ENCODE results near the gene FOXN3.
"Not testable (repeated sequence)": the region's sequence is repeated elsewhere in the genome, so short reads cannot be mapped to it uniquely, and the experiment has no call there.

The FOXN3 gene

DNA sequence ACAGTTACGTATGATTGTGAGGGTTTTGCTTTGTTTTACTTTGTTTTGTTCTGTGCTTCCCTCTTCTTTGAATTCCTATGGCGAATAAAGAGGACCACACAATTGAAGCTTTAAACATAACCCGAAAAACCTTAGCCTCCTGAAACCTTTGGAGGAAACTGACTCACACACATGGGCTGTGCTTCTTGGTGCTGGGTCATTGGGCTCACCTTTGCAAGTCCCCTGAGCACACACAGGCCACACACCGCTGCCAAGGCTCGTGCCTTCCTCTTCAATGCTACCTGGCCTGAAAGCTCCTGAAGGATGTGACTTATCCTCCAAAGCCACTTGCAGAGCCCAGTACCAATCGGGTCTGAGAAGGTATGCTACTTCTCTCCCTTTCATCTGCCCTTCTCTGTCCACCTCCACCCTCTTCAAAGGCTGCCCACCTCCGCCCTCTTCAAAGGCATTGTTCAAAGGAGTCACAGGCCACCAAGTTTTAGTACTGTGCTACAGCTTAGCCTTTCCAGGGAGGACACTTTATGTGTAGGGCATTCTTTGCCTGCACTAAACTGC, 114.6 kb downstream of the FOXN3 start:
- DNase-seq (ENCODE audit: low spot score) = no peak

- no peak for DNase-seq (ENCODE audit: low spot score)
Measured at GRCh38 chr14:89299587-89299986, 117.4 kb downstream of the FOXN3 start.

GRCh38 chr14:89298056-89298834, 118.8 kb downstream of the FOXN3 start:
- no peak for DNase-seq (ENCODE audit: low spot score)

GRCh38 chr14:89296281-89296745, 120.7 kb downstream of the FOXN3 start:
- no peak for DNase-seq (ENCODE audit: low spot score)

DNA sequence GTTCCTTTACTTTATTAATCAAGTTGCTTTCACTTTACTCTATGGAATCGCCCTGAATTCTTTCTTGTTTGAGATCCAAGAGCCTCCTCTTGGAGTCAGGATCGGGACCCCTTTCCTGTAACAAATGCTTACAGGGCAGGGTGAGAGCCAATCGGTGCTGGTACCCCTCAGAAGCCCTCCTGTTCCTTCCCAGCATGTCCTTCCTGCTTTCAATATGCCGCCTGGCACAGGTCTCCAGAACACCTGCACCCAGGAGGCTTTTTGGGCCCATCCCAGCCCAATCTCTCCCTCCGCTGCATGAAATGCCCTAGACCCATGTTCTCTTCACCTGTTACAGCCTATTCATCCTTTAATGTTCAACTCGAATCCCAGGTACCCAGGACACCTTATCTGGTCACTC, 122.2 kb downstream of the FOXN3 start:
- DNase-seq (ENCODE audit: low spot score) = no peak

DNA sequence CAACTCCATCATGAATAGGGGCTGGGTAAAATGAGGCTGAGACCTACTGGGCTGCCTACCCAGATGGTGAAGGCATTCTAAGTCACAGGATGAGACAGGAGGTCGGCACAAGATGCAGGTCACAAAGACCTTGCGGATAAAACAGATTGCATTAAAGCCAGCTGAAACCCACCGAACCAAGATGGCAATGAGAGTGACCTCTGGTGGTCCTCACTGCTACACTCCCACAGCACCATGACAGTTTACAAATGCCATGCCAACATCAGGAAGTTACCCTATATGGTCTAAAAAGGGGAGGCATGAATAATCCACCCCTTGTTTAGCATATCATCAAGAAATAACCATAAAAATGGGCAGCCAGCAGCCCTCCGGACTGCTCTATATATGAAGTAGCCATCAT, 122.6 kb downstream of the FOXN3 start:
- not testable (repeated sequence) for DNase-seq (ENCODE audit: low spot score)

GRCh38 chr14:89294060-89294459, 123.0 kb downstream of the FOXN3 start:
- no peak for DNase-seq (ENCODE audit: low spot score)

DNA sequence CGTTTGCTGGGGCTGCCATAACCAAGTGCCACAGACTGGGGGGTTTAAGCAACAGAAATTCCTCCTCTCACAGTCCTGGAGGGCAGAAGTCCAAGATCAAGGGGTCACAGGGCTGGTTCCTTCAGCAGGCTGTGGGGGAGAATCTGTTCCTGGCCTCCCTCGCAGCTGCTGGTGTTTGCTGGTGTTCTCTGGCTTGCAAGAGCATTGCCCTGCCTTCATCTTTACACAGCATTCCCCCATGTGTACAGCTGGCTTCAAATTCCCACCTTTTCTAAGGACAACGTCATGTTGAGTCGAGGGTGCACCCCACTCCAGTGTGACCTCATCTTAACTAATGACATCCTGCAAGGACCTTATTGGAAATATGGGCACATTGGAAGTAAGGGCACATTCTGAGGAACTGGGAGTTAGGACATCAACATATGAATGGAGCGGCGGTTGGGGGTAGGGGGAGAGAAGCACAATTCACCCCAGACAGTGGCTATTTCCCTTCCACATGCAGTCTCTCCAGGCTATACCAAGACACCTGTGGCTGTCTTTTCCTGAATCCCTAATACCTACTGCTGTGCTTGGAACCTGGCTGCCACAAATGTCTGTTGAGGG, 123.6 kb downstream of the FOXN3 start:
- no peak for DNase-seq (ENCODE audit: low spot score)

DNA sequence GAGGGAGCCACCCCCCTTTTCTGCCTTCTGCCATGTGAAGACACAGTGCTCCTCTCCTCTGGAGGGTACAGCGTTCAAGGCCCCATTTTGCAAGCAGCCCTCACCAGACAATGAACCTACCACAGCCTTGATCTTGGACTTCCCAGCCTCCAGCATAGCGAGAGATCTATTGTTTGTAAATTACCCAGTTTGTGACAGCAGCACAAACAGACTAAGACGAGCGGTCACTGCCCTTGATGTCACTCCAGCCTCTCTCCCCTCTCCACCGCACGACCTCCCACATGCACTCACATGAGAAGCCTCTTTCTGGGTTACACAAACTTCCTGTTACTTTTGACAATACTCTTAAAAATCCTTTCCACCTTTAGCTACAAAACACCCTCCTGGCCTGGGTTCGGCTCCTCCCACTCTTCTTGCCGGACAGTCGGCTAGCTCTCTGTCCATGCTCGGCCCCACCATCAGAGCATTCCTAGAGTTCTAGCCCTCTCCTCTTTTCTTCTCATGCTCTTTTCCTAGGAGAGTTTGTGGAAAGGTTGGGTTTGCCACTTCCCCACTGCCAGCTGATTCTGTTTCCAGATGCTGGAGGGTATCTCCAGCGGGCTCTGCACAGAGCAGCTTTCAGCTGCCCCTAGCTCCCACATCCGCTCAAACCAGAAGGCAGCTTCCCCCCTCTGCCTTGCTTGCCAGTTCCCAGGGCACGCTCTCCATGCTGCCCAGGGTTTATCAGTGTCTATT, 124.3 kb downstream of the FOXN3 start:
- no peak for DNase-seq (ENCODE audit: low spot score)

GRCh38 chr14:89291351-89291940, 125.6 kb downstream of the FOXN3 start:
- no peak for DNase-seq (ENCODE audit: low spot score)

GRCh38 chr14:89290813-89291212, 126.2 kb downstream of the FOXN3 start:
- DNase-seq (ENCODE audit: low spot score) = no peak

- DNase-seq (ENCODE audit: low spot score) = no peak
Measured at GRCh38 chr14:89289477-89289876, 127.6 kb downstream of the FOXN3 start.

DNA sequence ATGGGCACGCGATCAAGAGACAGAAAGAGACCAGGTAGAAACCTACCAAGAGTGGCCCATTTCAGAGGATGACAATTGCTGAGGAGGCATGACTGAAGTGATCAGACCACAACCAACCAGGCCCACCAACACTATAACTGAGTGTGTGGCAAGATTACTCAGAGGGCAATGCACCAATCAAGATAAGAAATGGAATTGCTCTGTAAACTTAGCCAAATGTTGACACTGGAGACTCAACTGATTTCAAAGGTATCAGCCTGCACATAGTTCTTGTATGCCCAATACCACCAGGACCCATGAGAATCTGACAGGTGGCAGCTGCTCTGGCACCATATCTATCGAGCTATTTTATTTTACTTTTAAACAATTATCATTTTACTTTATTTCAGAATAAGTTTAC, 128.9 kb downstream of the FOXN3 start:
- DNase-seq (ENCODE audit: low spot score) = no peak

- DNase-seq (ENCODE audit: low spot score) = no peak
Measured at GRCh38 chr14:89284333-89285058, 132.5 kb downstream of the FOXN3 start.

GRCh38 chr14:89283327-89284060, 133.5 kb downstream of the FOXN3 start:
- no peak for DNase-seq (ENCODE audit: low spot score)

DNA sequence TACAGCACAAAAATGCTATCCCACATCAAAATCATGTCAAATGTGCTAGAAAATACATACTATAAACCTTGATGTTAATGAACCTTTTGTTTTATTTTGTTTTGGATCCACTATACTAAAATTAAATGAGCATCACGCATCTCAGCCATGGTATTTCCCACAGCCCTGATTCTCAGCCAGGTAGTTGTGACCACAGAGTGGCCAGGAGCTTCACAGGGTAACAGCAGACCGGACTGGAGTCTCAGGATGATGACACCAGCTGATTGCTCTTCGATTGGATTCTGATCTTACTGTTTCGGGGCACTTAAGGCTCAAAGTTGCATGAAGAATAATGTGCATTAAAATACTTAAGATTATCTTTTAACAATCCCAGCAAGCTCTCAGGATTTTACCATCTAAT, 134.8 kb downstream of the FOXN3 start:
- DNase-seq (ENCODE audit: low spot score) = no peak

DNA sequence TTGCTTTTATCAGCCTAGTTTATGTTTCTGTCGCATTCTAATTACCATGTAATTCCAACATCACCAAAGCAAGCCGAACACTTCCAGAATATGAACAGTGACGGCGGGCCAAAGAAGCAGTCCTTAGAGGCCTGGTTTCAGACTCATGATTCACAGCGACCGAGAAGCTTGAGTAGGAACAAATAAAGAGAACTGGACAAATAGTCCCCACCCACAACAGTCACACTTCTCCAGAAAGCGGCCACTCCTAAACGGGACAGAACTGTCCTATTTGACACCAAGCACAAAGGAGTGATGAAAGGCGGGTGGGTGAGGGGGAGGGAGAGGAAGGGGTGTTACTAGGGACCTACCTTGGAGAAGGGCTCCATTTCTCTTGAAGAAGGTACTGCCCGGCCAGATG, 136.4 kb downstream of the FOXN3 start:
- DNase-seq (ENCODE audit: low spot score) = no peak

GRCh38 chr14:89279649-89280232, 137.3 kb downstream of the FOXN3 start:
- no peak for DNase-seq (ENCODE audit: low spot score)

DNA sequence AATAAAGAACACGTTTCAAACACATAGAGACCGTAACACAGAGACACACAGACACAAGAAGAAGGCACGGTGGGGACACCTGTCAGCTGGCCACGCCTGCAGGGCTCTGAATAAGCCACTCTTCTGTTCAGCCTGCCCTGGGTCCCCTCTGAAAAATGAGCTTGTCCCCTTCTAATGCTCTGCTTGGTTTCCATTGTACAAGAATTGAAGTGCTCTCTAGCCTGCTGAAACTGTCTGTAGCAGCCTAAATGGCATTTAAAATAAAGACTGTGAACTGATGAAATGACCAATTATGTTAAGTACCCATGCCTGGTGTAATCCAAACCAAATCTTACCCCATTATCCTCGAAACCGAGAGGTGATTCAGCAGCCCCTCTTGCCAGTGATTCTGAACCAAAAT, 139.8 kb downstream of the FOXN3 start:
- DNase-seq (ENCODE audit: low spot score) = no peak

DNA sequence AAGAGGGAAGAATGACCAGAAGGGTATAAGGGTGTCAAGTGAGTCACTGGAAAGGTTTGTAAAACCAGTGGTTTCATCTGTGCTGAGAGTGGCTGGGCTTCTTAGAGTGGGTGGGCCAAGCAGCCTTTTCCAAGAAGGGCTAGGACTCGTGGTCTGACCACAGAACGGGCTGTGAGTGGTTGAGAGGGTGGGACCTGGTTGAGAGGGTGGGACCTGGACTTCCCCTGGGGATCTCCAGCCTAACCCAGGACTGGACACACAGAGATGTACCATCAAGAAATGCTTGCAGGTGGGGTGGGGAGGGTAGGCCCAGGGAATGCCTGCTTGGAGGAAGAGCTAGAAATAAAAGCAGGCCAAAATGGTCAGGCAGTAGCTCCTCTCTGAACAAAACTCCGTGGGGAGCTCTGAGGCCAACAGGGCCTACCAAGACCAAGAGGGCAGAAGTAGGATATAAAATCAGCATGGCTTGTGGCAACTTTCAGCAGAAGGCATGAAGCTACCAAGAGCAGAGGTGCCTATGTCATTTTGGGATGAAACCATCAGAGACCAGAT, 140.5 kb downstream of the FOXN3 start:
- no peak for DNase-seq (ENCODE audit: low spot score)
